GM23248 (cell line): ENCODE measurements around the gene ANKRD11. TPM values are rescaled to one million over a fixed set of nuclear protein-coding genes. Genes with fewer than 3 reads are reported as not detected.
"Not testable (repeated sequence)": the region's sequence is repeated elsewhere in the genome, so short reads cannot be mapped to it uniquely, and the experiment has no call there.

ENCODE experiments used
- DNase-seq: peaks from one replicate; pipeline ENCODE4 v3.0.0-alpha.2; 2015
- H2AFZ ChIP-seq: fragments of 200-600 bp; sonication (generic); 2 replicates; pipeline ENCODE4 v1.6.1; 2016; ENCODE audit warnings: antibody characterized with exemption
- H3F3A ChIP-seq: fragments of 200-600 bp; sonication (generic); 2 replicates; pipeline ENCODE4 v1.6.1; 2016; ENCODE audit warnings: mild to moderate bottlenecking, antibody characterized with exemption, mixed run types; ENCODE audit not compliant: insufficient read depth
- H3K27ac ChIP-seq: fragments of 200-600 bp; sonication (generic); 2 replicates; pipeline ENCODE4 v1.5.1; 2016; ENCODE audit warnings: mild to moderate bottlenecking
- H3K27me3 ChIP-seq: fragments of 200-600 bp; sonication (generic); replicated peaks from 2 replicates; pipeline ENCODE4 v1.6.1; 2016; ENCODE audit warnings: mild to moderate bottlenecking; ENCODE audit not compliant: insufficient read depth
- H3K36me3 ChIP-seq: fragments of 200-600 bp; sonication (generic); 2 replicates; pipeline ENCODE4 v1.6.1; 2016; ENCODE audit warnings: low read depth, mild to moderate bottlenecking
- H3K4me1 ChIP-seq: fragments of 200-600 bp; sonication (generic); 2 replicates; pipeline ENCODE4 v1.6.1; 2016; ENCODE audit warnings: mild to moderate bottlenecking; ENCODE audit not compliant: insufficient read depth
- H3K4me2 ChIP-seq: fragments of 200-600 bp; sonication (generic); one replicate; pipeline ENCODE4 v1.6.1; 2016; ENCODE audit warnings: mild to moderate bottlenecking; ENCODE audit not compliant: unreplicated experiment
- H3K4me3 ChIP-seq: fragments of 200-600 bp; sonication (generic); 2 replicates; pipeline ENCODE4 v1.5.1; 2016; ENCODE audit warnings: mild to moderate bottlenecking
- H3K79me2 ChIP-seq: fragments of 200-600 bp; sonication (generic); 2 replicates; pipeline ENCODE4 v1.6.1; 2016; ENCODE audit warnings: mild to moderate bottlenecking; ENCODE audit not compliant: insufficient read depth
- H3K9ac ChIP-seq: fragments of 200-600 bp; sonication (generic); 2 replicates; pipeline ENCODE4 v1.6.1; 2016; ENCODE audit warnings: mild to moderate bottlenecking
- H3K9me2 ChIP-seq: fragments of 200-600 bp; sonication (generic); 2 replicates; pipeline ENCODE4 v1.6.1; 2016; ENCODE audit warnings: mixed run types, mild to moderate bottlenecking, moderate library complexity; ENCODE audit not compliant: insufficient read depth
- H3K9me3 ChIP-seq: fragments of 200-600 bp; sonication (generic); one replicate; pipeline ENCODE4 v1.6.1; 2017; ENCODE audit warnings: low read depth
- H4K20me1 ChIP-seq: fragments of 200-600 bp; sonication (generic); 2 replicates; pipeline ENCODE4 v1.6.0; 2016; ENCODE audit not compliant: insufficient read depth
- EZH2 ChIP-seq: fragments of 200-600 bp; sonication (generic); IDR thresholded peaks from 2 replicates; pipeline ENCODE4 v1.6.1; 2018; ENCODE audit warnings: antibody characterized with exemption, mild to moderate bottlenecking; ENCODE audit not compliant: insufficient read depth, poor library complexity, severe bottlenecking
- EZH2phosphoT487 ChIP-seq: fragments of 200-600 bp; sonication (generic); IDR thresholded peaks from 2 replicates; pipeline ENCODE4 v1.6.1; 2018; ENCODE audit warnings: antibody characterized with exemption, moderate library complexity, mild to moderate bottlenecking, low read depth; ENCODE audit not compliant: insufficient read depth
- WGBS, 2 experiments: methylation state at CpG; one replicate each; pipeline ENCODE4 v1.1.6; 2015 to 2017; ENCODE audit warnings: low lambda C conversion rate in 2 of 2, low coverage in 1 of 2; ENCODE audit errors: missing lambda C conversion rate in 2 of 2; 5-methylcytosine and 5-hydroxymethylcytosine counted together
- in situ Hi-C: fragments of 300-500 bp; cut with MboI; formaldehyde crosslinking; loops from 2 replicates; pipeline ENCODE4 v1.15.0; 2020
- polyA plus RNA-seq: library from polyadenylated mRNA; unstranded; fragments of >200 nt; fragmentation: Nextera tagmentation; extraction: Ambion mirVana; gene quantifications from 2 replicates; pipeline ENCODE4 v1.2.1, GENCODE V29; 2016
- total RNA-seq: library from RNA; depleted of rRNA; stranded (reverse); fragments of >200 nt; shearing (Covaris generic); gene quantifications from 2 replicates; pipeline ENCODE4 v1.2.3, GENCODE V29; 2014

The ANKRD11 gene
- total and polyA plus RNA-seq, 2 experiments from 2014 or later: 39.3 to 84.7 TPM

GRCh38 chr16:89265647-89266046, 224.7 kb downstream of the ANKRD11 start:
- in situ Hi-C loops: no loop called here
- H3K4me2 ChIP-seq: no peak overlapping the region
- H3K36me3 ChIP-seq: peaks cover 8% of the 10 kb centered on the region; the same call in 1 of the 2 replicates
- 0 out of 2 replicates have a peak, but pooled peaks cover 7% of the 10 kb centered on the region for H3K4me1 ChIP-seq
- H3K27me3 ChIP-seq: no peaks in the 10 kb centered on the region
- H3K27ac ChIP-seq: no peak overlapping the region
- no peak overlapping the region for H3K4me3 ChIP-seq
- no peaks in the 10 kb centered on the region for H3K9me2 ChIP-seq
- WGBS, 2 experiments: 91 to 95% methylated on average over 21 of the region's 21 CpGs
- H4K20me1 ChIP-seq: no peaks in the 10 kb centered on the region
- no peaks in the 10 kb centered on the region for H3K9me3 ChIP-seq
- H3K9ac ChIP-seq: no peak overlapping the region
- H3F3A ChIP-seq: 0 out of 2 replicates have a peak, but pooled peaks cover 4% of the 10 kb centered on the region
- H2AFZ ChIP-seq: no peak overlapping the region
- no peak for TF ChIP-seq EZH2
- no peak for TF ChIP-seq EZH2phosphoT487
- DNase-seq: no peak
- H3K79me2 ChIP-seq: peaks cover 12% of the 10 kb centered on the region

- Histone ChIP-seq H2AFZ (no peak overlapping the region), H3F3A (0 out of 2 replicates have a peak, but pooled peaks cover 4% of the 10 kb centered on the region), H3K4me3 (no peak overlapping the region), H3K27ac (no peak overlapping the region), H4K20me1 (no peaks in the 10 kb centered on the region), H3K27me3 (no peaks in the 10 kb centered on the region), H3K9ac (no peak overlapping the region), H3K9me2 (no peaks in the 10 kb centered on the region), H3K4me1 (0 out of 2 replicates have a peak, but pooled peaks cover 7% of the 10 kb centered on the region), H3K4me2 (no peak overlapping the region), H3K9me3 (no peaks in the 10 kb centered on the region), H3K79me2 (peaks cover 5% of the 10 kb centered on the region), H3K36me3 (peaks cover 8% of the 10 kb centered on the region; the same call in 1 of the 2 replicates)
- TF ChIP-seq EZH2: no peak
- TF ChIP-seq EZH2phosphoT487: no peak
- DNase-seq: no peak
- in situ Hi-C loops: no loop called here
- 78 to 86% methylated on average over 18 to 19 of the region's 19 CpGs for WGBS, 2 experiments
Measured at GRCh38 chr16:89264800-89265550, 225.4 kb downstream of the ANKRD11 start.

GRCh38 chr16:89261691-89262563, 228.4 kb downstream of the ANKRD11 start:
- no peak for DNase-seq
- Histone ChIP-seq H3K27ac (no peak overlapping the region), H3K9ac (no peak overlapping the region), H3F3A (no peaks in the 10 kb centered on the region), H3K4me1 (no peaks in the 10 kb centered on the region), H3K4me2 (no peak overlapping the region), H3K9me3 (no peaks in the 10 kb centered on the region), H3K27me3 (no peaks in the 10 kb centered on the region), H4K20me1 (no peaks in the 10 kb centered on the region), H3K9me2 (no peaks in the 10 kb centered on the region), H3K36me3 (peaks cover 3% of the 10 kb centered on the region; the same call in 1 of the 2 replicates), H3K4me3 (no peak overlapping the region), H3K79me2 (no peaks in the 10 kb centered on the region), H2AFZ (no peak overlapping the region)
- 93 to 94% methylated on average over 30 of the region's 30 CpGs for WGBS, 2 experiments
- TF ChIP-seq EZH2: no peak
- no peak for TF ChIP-seq EZH2phosphoT487
- in situ Hi-C loops: no loop called here

GRCh38 chr16:89259901-89260300, 230.5 kb downstream of the ANKRD11 start:
- H3K4me2 ChIP-seq, in situ Hi-C loops, H3K4me1 ChIP-seq, H4K20me1 ChIP-seq, H3F3A ChIP-seq, H3K9me2 ChIP-seq, H2AFZ ChIP-seq, DNase-seq, H3K27ac ChIP-seq, H3K9me3 ChIP-seq, H3K4me3 ChIP-seq, H3K9ac ChIP-seq, H3K27me3 ChIP-seq, H3K36me3 ChIP-seq, H3K79me2 ChIP-seq: not testable (repeated sequence)
- WGBS, 2 experiments: 94 to 95% methylated on average over 13 of the region's 13 CpGs
